ENCODE measurements around the gene CWC27.
A peak's percentile ranks its signal among the peaks of the same experiment; 100 is the strongest.

CWC27 gene

DNA sequence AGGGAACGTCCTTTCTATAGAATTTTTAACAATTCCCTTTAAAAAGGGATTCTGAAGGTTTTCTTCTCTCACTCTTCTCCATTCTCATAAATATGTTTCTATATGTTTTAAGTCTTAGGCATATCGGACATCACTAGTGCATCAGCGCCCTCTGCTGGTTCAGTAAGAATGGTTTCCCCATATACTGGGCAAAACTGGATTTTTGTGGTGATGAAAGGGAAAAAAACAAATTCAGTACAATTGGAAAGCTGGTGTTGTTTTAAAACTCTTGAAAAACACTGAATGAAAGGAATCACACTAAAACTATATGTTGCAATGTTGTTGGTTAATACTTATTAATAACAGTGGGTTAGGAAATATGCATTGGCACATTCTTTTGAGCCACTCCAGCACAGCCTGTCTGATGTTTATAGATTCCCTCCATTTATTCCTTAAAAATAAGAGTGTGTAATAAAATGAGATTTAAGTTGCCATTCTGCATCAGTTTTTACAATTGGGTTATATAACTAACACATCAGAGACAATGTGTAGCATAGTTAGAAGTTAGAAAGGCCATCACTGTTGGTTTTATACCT is 15.8 kb downstream of the CWC27 start:
- FAIRE-seq = peak; percentile 71
- TF ChIP-seq POLR2AphosphoS5 (IDR thresholded peaks at IDR 0.05; ENCODE audit: low read depth, low read length) (no peak), SPI1 (IDR thresholded peaks at IDR 0.05; ENCODE audit: low read depth, low read length) (no peak), TAF1 (IDR thresholded peaks at IDR 0.05; ENCODE audit: low read depth, low read length) (no peak), PAX5 (IDR thresholded peaks at IDR 0.05; ENCODE audit: insufficient read depth, low read length, severe bottlenecking) (no peak), POLR2A (IDR thresholded peaks at IDR 0.05; ENCODE audit: low read depth, low read length) (no peak), POU2F2 (IDR thresholded peaks at IDR 0.05; ENCODE audit: low read depth, low read length) (no peak)
- no peak for DNase-seq (ENCODE audit: insufficient read length, low spot score)

DNA sequence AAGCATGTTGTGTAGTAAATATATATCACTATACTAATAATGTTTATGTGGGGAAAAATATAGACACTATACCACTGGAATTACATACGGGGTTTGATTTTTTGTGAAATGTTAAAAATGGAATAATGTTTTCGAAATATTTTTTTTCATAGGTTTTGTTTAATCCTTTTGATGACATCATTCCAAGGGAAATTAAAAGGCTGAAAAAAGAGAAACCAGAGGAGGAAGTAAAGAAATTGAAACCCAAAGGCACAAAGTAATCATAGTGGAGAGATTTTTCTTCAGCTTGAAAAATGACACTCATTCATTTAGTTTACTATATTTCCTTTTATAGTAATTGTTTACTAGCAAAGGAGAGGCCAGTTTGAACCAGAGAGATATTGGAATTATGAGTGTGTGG is 17.6 kb downstream of the CWC27 start:
- FAIRE-seq (no peak), DNase-seq (ENCODE audit: insufficient read length, low spot score) (no peak)
- TF ChIP-seq PAX5 (IDR thresholded peaks at IDR 0.05; ENCODE audit: insufficient read depth, low read length, severe bottlenecking) (no peak), POU2F2 (IDR thresholded peaks at IDR 0.05; ENCODE audit: low read depth, low read length) (no peak), POLR2AphosphoS5 (IDR thresholded peaks at IDR 0.05; ENCODE audit: low read depth, low read length) (no peak), POLR2A (IDR thresholded peaks at IDR 0.05; ENCODE audit: low read depth, low read length) (no peak), SPI1 (IDR thresholded peaks at IDR 0.05; ENCODE audit: low read depth, low read length) (no peak), TAF1 (IDR thresholded peaks at IDR 0.05; ENCODE audit: low read depth, low read length) (no peak)

DNA sequence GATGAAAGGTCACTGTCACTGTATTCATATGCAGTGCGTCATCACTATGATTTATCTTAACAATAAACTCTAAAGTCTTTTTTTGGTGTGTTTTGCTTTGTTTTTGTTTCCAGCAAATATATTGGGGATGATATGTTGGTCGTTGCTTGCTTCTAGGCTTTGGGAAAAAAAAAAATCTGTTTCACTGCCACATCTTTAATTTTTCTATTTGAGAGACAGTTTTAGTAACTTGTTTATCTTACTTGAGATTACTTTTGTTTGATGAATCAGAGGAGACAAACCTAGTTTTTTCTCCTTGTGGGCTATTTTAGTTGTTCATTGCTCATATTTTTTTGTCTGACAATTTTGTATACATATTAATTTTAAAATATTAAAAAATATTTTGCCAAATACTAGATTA is 19.4 kb downstream of the CWC27 start:
- no peak for FAIRE-seq
- TF ChIP-seq POLR2AphosphoS5 (IDR thresholded peaks at IDR 0.05; ENCODE audit: low read depth, low read length) = no peak
- no peak for TF ChIP-seq TAF1 (IDR thresholded peaks at IDR 0.05; ENCODE audit: low read depth, low read length)
- TF ChIP-seq SPI1 (IDR thresholded peaks at IDR 0.05; ENCODE audit: low read depth, low read length) = no peak
- no peak for TF ChIP-seq POLR2A (IDR thresholded peaks at IDR 0.05; ENCODE audit: low read depth, low read length)
- TF ChIP-seq POU2F2 (IDR thresholded peaks at IDR 0.05; ENCODE audit: low read depth, low read length) = no peak
- no peak for TF ChIP-seq PAX5 (IDR thresholded peaks at IDR 0.05; ENCODE audit: insufficient read depth, low read length, severe bottlenecking)
- DNase-seq (ENCODE audit: insufficient read length, low spot score) = no peak

- no peak for TF ChIP-seq POU2F2 (IDR thresholded peaks at IDR 0.05; ENCODE audit: low read depth, low read length)
- TF ChIP-seq PAX5 (IDR thresholded peaks at IDR 0.05; ENCODE audit: insufficient read depth, low read length, severe bottlenecking) = no peak
- TF ChIP-seq SPI1 (IDR thresholded peaks at IDR 0.05; ENCODE audit: low read depth, low read length) = no peak
- no peak for TF ChIP-seq POLR2AphosphoS5 (IDR thresholded peaks at IDR 0.05; ENCODE audit: low read depth, low read length)
- no peak for TF ChIP-seq TAF1 (IDR thresholded peaks at IDR 0.05; ENCODE audit: low read depth, low read length)
- no peak for TF ChIP-seq POLR2A (IDR thresholded peaks at IDR 0.05; ENCODE audit: low read depth, low read length)
- no peak for FAIRE-seq
- DNase-seq (ENCODE audit: insufficient read length, low spot score) = no peak
Measured at GRCh38 chr5:64789457-64789856, 20.7 kb downstream of the CWC27 start.

GRCh38 chr5:64790210-64790609 is 21.5 kb downstream of the CWC27 start:
- FAIRE-seq = no peak
- TF ChIP-seq POLR2AphosphoS5 (IDR thresholded peaks at IDR 0.05; ENCODE audit: low read depth, low read length) (no peak), PAX5 (IDR thresholded peaks at IDR 0.05; ENCODE audit: insufficient read depth, low read length, severe bottlenecking) (no peak), TAF1 (IDR thresholded peaks at IDR 0.05; ENCODE audit: low read depth, low read length) (no peak), SPI1 (IDR thresholded peaks at IDR 0.05; ENCODE audit: low read depth, low read length) (no peak), POLR2A (IDR thresholded peaks at IDR 0.05; ENCODE audit: low read depth, low read length) (no peak), POU2F2 (IDR thresholded peaks at IDR 0.05; ENCODE audit: low read depth, low read length) (no peak)
- no peak for DNase-seq (ENCODE audit: insufficient read length, low spot score)

GRCh38 chr5:64792469-64792868 is 23.7 kb downstream of the CWC27 start:
- no peak for DNase-seq (ENCODE audit: insufficient read length, low spot score)
- no peak for TF ChIP-seq TAF1 (IDR thresholded peaks at IDR 0.05; ENCODE audit: low read depth, low read length)
- no peak for TF ChIP-seq PAX5 (IDR thresholded peaks at IDR 0.05; ENCODE audit: insufficient read depth, low read length, severe bottlenecking)
- no peak for TF ChIP-seq POLR2A (IDR thresholded peaks at IDR 0.05; ENCODE audit: low read depth, low read length)
- no peak for TF ChIP-seq POLR2AphosphoS5 (IDR thresholded peaks at IDR 0.05; ENCODE audit: low read depth, low read length)
- TF ChIP-seq SPI1 (IDR thresholded peaks at IDR 0.05; ENCODE audit: low read depth, low read length) = no peak
- TF ChIP-seq POU2F2 (IDR thresholded peaks at IDR 0.05; ENCODE audit: low read depth, low read length) = no peak
- FAIRE-seq = no peak

GRCh38 chr5:64794053-64794770 is 25.5 kb downstream of the CWC27 start:
- DNase-seq (ENCODE audit: insufficient read length, low spot score) = no peak
- peak; percentile 45 for FAIRE-seq
- no peak for TF ChIP-seq POLR2A (IDR thresholded peaks at IDR 0.05; ENCODE audit: low read depth, low read length)

- TF ChIP-seq SPI1 (IDR thresholded peaks at IDR 0.05; ENCODE audit: low read depth, low read length) (no peak), POLR2A (IDR thresholded peaks at IDR 0.05; ENCODE audit: low read depth, low read length) (no peak), POU2F2 (IDR thresholded peaks at IDR 0.05; ENCODE audit: low read depth, low read length) (no peak), TAF1 (IDR thresholded peaks at IDR 0.05; ENCODE audit: low read depth, low read length) (no peak), POLR2AphosphoS5 (IDR thresholded peaks at IDR 0.05; ENCODE audit: low read depth, low read length) (no peak), PAX5 (IDR thresholded peaks at IDR 0.05; ENCODE audit: insufficient read depth, low read length, severe bottlenecking) (no peak)
- FAIRE-seq = no peak
- no peak for DNase-seq (ENCODE audit: insufficient read length, low spot score)
Measured at GRCh38 chr5:64796301-64796700, 27.6 kb downstream of the CWC27 start.

GRCh38 chr5:64800926-64801325 is 32.2 kb downstream of the CWC27 start:
- DNase-seq (ENCODE audit: insufficient read length, low spot score) (no peak), FAIRE-seq (no peak)
- TF ChIP-seq POLR2AphosphoS5 (IDR thresholded peaks at IDR 0.05; ENCODE audit: low read depth, low read length) (no peak), POU2F2 (IDR thresholded peaks at IDR 0.05; ENCODE audit: low read depth, low read length) (no peak), TAF1 (IDR thresholded peaks at IDR 0.05; ENCODE audit: low read depth, low read length) (no peak), PAX5 (IDR thresholded peaks at IDR 0.05; ENCODE audit: insufficient read depth, low read length, severe bottlenecking) (no peak), POLR2A (IDR thresholded peaks at IDR 0.05; ENCODE audit: low read depth, low read length) (no peak), SPI1 (IDR thresholded peaks at IDR 0.05; ENCODE audit: low read depth, low read length) (no peak)
